HG03520 (cell line): ENCODE data around the gene TGM6.

Experiments
- ATAC-seq: cut with Tn5 transposase; IDR thresholded peaks from one replicate; pipeline ENCODE4 v1.9.1; 2021; ENCODE audit warnings: mild to moderate bottlenecking, moderate library complexity; ENCODE audit not compliant: unreplicated experiment

TGM6 gene

GRCh38 chr20:2363587-2363986 is 17.1 kb upstream of the TGM6 start:
- ATAC-seq = no peak

DNA sequence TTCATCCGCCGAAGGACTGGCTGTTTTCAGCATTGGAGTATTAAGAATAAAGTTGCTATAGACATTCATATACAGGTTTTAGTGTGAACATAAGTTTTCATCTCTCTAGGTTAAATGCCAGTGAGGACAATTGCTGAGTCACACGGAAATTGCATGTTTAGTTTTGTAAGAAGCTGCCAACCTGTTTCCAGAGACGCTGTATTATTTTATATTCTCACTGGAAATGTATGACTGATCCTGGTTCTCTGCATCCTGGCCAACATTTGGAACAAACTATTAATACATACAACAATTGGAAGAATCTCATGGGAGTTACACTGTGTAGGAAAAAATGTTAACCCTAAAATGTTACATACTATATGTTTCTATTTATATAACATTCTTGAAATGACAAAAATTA is 16.7 kb upstream of the TGM6 start:
- no peak for ATAC-seq

- ATAC-seq = no peak
Measured at GRCh38 chr20:2365091-2365490, 15.6 kb upstream of the TGM6 start.

GRCh38 chr20:2365666-2366065 is 15.0 kb upstream of the TGM6 start:
- no peak for ATAC-seq

- no peak for ATAC-seq
Measured at GRCh38 chr20:2368621-2369020, 12.1 kb upstream of the TGM6 start.

DNA sequence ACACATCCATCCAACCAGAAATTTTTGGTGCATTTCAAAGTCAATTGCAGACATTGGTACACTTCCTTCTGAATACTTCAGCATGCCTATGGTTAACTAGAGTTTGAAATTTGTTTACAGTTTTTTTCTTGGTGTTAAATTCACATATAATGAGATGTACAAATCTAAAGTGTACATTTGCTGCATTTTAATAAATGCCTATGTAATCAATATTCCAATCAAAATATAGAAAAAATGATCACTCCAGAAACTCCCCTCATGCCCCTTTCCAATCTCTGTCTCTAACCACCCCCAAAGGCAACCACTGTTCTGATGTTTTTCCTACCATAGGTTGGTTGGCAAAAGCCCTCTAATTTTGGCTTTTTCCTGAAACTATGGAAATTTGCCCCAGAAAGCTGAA is 7.6 kb upstream of the TGM6 start:
- no peak for ATAC-seq

GRCh38 chr20:2374346-2375125 is 6.2 kb upstream of the TGM6 start:
- no peak for ATAC-seq

- no peak for ATAC-seq
Measured at GRCh38 chr20:2378893-2379292, 1.8 kb upstream of the TGM6 start.

- ATAC-seq = no peak
Measured at GRCh38 chr20:2379511-2380229, 1.0 kb upstream of the TGM6 start.

- ATAC-seq = no peak
Measured at GRCh38 chr20:2381303-2381702, 602 bp downstream of the TGM6 start.

DNA sequence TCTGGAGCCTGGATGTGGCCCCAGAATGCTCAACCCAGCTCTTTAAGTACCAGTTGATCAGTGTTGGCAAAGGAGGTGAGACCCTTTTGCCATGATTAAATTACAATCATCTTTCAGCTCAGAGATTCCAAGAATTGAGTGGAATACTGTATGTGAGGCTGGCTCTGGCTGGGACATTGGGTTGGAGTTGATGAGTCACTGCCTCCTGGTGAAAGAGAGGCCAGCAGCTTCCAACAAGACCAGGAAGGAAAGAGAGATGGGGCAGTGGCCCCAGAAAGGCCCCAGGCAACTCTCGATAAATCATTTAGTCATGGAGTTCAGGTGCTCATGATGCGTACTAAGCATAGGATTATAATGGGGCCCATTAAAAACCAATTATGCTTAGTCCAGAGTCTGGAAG is 2.1 kb downstream of the TGM6 start:
- ATAC-seq = no peak

GRCh38 chr20:2385026-2385425 is 4.3 kb downstream of the TGM6 start:
- ATAC-seq = no peak

- no peak for ATAC-seq
Measured at GRCh38 chr20:2385496-2385895, 4.8 kb downstream of the TGM6 start.

DNA sequence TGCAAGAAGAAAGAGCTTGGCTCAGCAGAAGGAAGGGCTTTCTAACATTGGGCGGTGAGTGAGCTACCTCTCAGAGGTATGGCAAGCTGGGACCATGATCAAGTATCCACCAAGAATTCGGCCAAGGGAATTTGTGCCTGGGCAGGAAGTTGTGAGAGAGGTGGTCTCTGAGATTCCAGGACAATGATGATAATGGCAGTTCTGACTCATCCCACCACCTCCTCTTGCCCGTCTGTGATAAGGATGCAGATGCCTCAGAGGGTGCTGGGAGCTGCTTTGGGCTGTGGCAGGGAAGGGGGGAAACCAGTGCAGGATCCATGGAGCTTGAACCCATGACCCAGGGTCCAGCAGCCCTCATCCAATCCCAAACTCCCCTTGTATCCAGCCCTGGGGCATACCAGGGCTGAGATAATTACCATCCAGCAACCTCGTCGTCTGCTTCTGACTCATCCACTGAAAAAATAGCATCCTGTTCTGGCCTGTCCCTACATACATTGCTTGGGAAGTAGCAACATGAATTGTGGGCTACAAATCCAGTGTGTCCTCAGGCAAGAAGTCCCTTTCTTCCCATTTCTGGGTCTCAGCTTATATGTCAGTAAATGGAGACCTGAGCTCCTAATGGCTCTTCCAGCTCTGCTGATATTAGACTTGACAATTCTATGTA is 5.9 kb downstream of the TGM6 start:
- ATAC-seq = no peak

- no peak for ATAC-seq
Measured at GRCh38 chr20:2387180-2387577, 6.5 kb downstream of the TGM6 start.

- ATAC-seq = no peak
Measured at GRCh38 chr20:2387580-2387979, 6.9 kb downstream of the TGM6 start.

- no peak for ATAC-seq
Measured at GRCh38 chr20:2390951-2391675, 10.4 kb downstream of the TGM6 start.

GRCh38 chr20:2394411-2395055 is 13.8 kb downstream of the TGM6 start:
- ATAC-seq = no peak

DNA sequence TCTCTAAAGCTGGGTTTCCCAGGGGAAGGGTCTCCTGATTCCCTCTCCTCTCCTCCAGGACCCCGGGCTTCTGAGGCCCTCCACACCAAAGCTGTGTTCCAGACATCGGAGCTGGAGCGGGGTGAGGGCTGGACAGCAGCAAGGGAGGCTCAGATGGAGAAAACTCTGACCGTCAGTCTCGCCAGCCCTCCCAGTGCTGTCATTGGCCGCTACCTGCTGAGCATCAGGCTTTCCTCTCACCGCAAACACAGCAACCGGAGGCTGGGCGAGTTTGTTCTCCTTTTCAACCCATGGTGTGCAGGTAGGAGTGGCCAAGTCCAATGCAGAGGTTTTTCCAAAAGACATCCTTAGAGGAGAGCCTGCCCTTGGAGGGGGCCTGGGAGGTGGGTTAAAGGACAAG is 14.4 kb downstream of the TGM6 start:
- ATAC-seq = no peak

DNA sequence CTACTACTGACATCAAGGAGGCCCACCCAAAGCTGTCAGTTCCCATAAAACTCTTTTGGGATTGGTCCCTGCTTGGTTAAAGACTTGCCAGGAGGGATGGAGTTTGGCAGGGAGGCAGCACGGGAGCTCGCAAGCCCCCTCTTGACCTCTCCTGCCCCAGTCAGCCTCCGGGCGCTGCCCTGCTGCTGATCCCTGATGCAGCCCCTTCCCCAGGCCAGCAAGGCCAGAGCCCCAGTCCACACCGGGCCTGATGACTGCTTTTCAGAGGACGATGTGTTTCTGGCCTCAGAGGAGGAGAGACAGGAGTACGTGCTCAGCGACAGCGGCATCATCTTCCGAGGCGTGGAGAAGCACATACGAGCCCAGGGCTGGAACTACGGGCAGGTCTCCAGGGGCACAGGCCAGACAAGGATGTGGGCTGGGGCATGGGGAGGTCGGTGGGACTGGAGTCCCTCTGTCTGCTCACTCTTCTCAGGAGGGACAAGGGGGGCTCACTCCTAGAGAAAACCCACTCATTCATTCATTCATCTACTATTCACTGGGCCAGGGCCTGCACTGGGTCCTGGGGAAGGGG is 15.6 kb downstream of the TGM6 start:
- no peak for ATAC-seq

DNA sequence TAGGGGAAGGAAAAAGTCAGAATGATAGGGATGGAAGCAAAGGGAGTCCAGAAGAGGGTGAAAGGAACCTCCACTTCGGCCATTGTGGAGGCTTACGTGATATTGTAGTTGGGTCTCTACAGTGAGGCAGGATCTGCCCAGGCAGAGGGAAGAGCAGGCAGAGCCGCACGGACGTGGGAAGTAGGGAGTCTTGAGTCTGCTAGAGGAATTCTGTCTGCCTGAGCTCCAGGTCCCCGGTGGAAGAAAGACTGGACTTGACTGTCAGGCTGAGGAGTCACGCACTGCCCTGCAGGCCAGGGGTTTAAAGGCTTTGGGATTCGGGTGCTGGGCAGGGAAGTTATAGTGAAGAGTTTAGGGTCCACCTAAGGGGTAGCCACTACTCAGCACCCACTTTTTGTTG is 16.4 kb downstream of the TGM6 start:
- no peak for ATAC-seq
